CD4-positive, alpha-beta T cell (primary cell): ENCODE results near the gene RALY. TPM values are rescaled to one million over a fixed set of nuclear protein-coding genes. Genes with fewer than 3 reads are reported as not detected.

Experiments
- ATAC-seq: fragments of 200-7000 bp; cut with Tn5 transposase; one replicate; pipeline ENCODE4 v1.10.0; 2022; ENCODE audit warnings: mild to moderate bottlenecking; ENCODE audit not compliant: poor library complexity
- CTCF ChIA-PET: fragments of 350-600 bp; sonication (Branson Sonifier 250); formaldehyde crosslinking; loops from one replicate; lab custom pipeline; 2021; ENCODE audit warnings: antibody characterized with exemption, inconsistent platforms; lab: Charles Lee
- POLR2A ChIA-PET: fragments of 350-600 bp; sonication (Branson Sonifier 250); formaldehyde crosslinking; loops from one replicate; lab custom pipeline; 2021; ENCODE audit warnings: antibody characterized with exemption, inconsistent platforms; lab: Charles Lee
- DNase-seq, 14 experiments: peaks; one replicate each; pipeline ENCODE4 v3.0.0-alpha.2; 2013 to 2020; ENCODE audit warnings: mixed read lengths in 2 of 14
- H3K27ac ChIP-seq, 2 donors: one replicate each; pipeline versions ENCODE4 v1.5.1 to v1.7.0; 2013; ENCODE audit warnings: low read length in 2 of 2, low read depth in 1 of 2, mild to moderate bottlenecking in 1 of 2
- H3K27me3 ChIP-seq, 2 experiments: 1 replicate in 1 of 2; 2 replicates in 1 of 2; pipeline versions ENCODE4 v1.6.1 to v1.7.0; 2013; ENCODE audit warnings: low read length in 2 of 2, control low read depth in 1 of 2, mild to moderate bottlenecking in 1 of 2, moderate library complexity in 1 of 2; ENCODE audit not compliant: insufficient read depth in 2 of 2, control insufficient read depth in 1 of 2
- H3K36me3 ChIP-seq: one replicate; pipeline ENCODE4 v1.6.1; 2013; ENCODE audit warnings: low read length, control low read depth; ENCODE audit not compliant: insufficient read depth
- H3K4me1 ChIP-seq: one replicate; pipeline ENCODE4 v1.6.1; 2013; ENCODE audit warnings: low read length, control low read depth; ENCODE audit not compliant: insufficient read depth
- H3K4me3 ChIP-seq: one replicate; pipeline ENCODE4 v1.5.1; 2013; ENCODE audit warnings: mild to moderate bottlenecking, low read length, moderate library complexity
- H3K9me3 ChIP-seq, 2 experiments: 1 replicate in 1 of 2; 2 replicates in 1 of 2; pipeline versions ENCODE4 v1.6.1 to v1.7.0; 2013; ENCODE audit warnings: low read length in 2 of 2, mild to moderate bottlenecking in 2 of 2, control low read depth in 1 of 2, moderate library complexity in 1 of 2; ENCODE audit not compliant: control insufficient read depth in 1 of 2, insufficient read depth in 1 of 2
- H3K27ac Mint-ChIP-seq: one replicate; pipeline ENCODE4 v1.8.0; 2020; ENCODE audit warnings: mixed read lengths
- H3K27me3 Mint-ChIP-seq: one replicate; pipeline ENCODE4 v1.8.0; 2021; ENCODE audit warnings: mixed read lengths
- H3K36me3 Mint-ChIP-seq: one replicate; pipeline ENCODE4 v1.8.0; 2021; ENCODE audit warnings: low read depth, mixed read lengths
- H3K4me1 Mint-ChIP-seq: one replicate; pipeline ENCODE4 v1.8.0; 2021; ENCODE audit warnings: low read depth, mixed read lengths
- H3K4me3 Mint-ChIP-seq: one replicate; pipeline ENCODE4 v1.8.0; 2020; ENCODE audit warnings: mild to moderate bottlenecking, mixed read lengths
- H3K9me3 Mint-ChIP-seq: one replicate; pipeline ENCODE4 v1.8.0; 2020; ENCODE audit warnings: mixed read lengths
- CTCF ChIP-seq: fragments of 200-600 bp; IDR thresholded peaks from one replicate; pipeline ENCODE4 v1.8.0; 2022; ENCODE audit warnings: antibody characterized with exemption, mild to moderate bottlenecking
- intact Hi-C, 2 experiments: fragments of 100-400 bp; cut with DNase I in 1 of 2; cut with micrococcal nuclease in 1 of 2; formaldehyde crosslinking; loops; one replicate each; pipeline versions ENCODE4 v1.15.1 to v1.9.0; 2023 to 2025; cut with DNase I, micrococcal nuclease
- total RNA-seq, 174 experiments: library from RNA in 2 of 174; stranded (reverse) in 2 of 174; gene quantifications; one replicate each; pipeline ENCODE4 v1.2.3 and lab custom pipeline; 2021 to 2026

The RALY gene
- total RNA-seq, 2 experiments from 2014 or later = 112 TPM

GRCh38 chr20:34078540-34078939 is 84.8 kb downstream of the RALY start:
- no peak for DNase-seq
- Histone ChIP-seq H3K4me3 (no peak overlapping the region), H3K27ac (no peak overlapping the region), H3K27me3 (no peaks in the 10 kb centered on the region), H3K4me1 (peaks cover 8% of the 10 kb centered on the region), H3K9me3 (no peaks in the 10 kb centered on the region), H3K36me3 (peaks cover 93% of the 10 kb centered on the region)
- H3K27ac Mint-ChIP-seq = peak overlapping the region; percentile 25
- ChIA-PET POLR2A (interaction anchor here (1.1 kb wide), 1 partner anchor 229 kb away, joined by 4 read pairs; no protein-coding TSS in a partner anchor), CTCF (interaction anchor here (1.2 kb wide), 1 partner anchor 9 kb away, joined by 4 read pairs; no protein-coding TSS in a partner anchor)
- H3K4me1 Mint-ChIP-seq = peaks cover 2% of the 10 kb centered on the region
- intact Hi-C loops = no loop called here
- no peak for ATAC-seq
- H3K4me3 Mint-ChIP-seq = no peak overlapping the region
- H3K36me3 Mint-ChIP-seq = peaks cover 93% of the 10 kb centered on the region
- H3K27me3 Mint-ChIP-seq = no peaks in the 10 kb centered on the region
- TF ChIP-seq CTCF = no peak
- no peaks in the 10 kb centered on the region for H3K9me3 Mint-ChIP-seq

GRCh38 chr20:34079818-34080217 is 86.1 kb downstream of the RALY start:
- intact Hi-C loops = no loop called here
- peak overlapping the region; percentile 25 for H3K27ac Mint-ChIP-seq

GRCh38 chr20:34082232-34082887 is 88.6 kb downstream of the RALY start:
- Mint-ChIP-seq H3K36me3 (peaks cover 98% of the 10 kb centered on the region), H3K4me1 (peaks cover 21% of the 10 kb centered on the region)
- intact Hi-C loops = no loop called here

More at GRCh38 chr20:34079818-34080217, 86.1 kb downstream of the RALY start:
- H3K4me3 ChIP-seq = no peak overlapping the region
- ChIA-PET POLR2A (no interaction called here), CTCF (interaction anchor here (1.2 kb wide), 1 partner anchor 10 kb away, joined by 4 read pairs; no protein-coding TSS in a partner anchor)
- no peaks in the 10 kb centered on the region for H3K27me3 ChIP-seq
- no peak overlapping the region for H3K27ac ChIP-seq
- Mint-ChIP-seq H3K4me3 (no peak overlapping the region), H3K4me1 (peaks cover 13% of the 10 kb centered on the region), H3K27me3 (no peaks in the 10 kb centered on the region), H3K36me3 (peaks cover 95% of the 10 kb centered on the region), H3K9me3 (no peaks in the 10 kb centered on the region)
- no peak for DNase-seq
- peaks cover 93% of the 10 kb centered on the region for H3K36me3 ChIP-seq
- no peak for TF ChIP-seq CTCF
- ATAC-seq = no peak
- no peaks in the 10 kb centered on the region for H3K9me3 ChIP-seq
- peaks cover 10% of the 10 kb centered on the region for H3K4me1 ChIP-seq

More at GRCh38 chr20:34082232-34082887, 88.6 kb downstream of the RALY start:
- no peak for DNase-seq
- peaks cover 10% of the 10 kb centered on the region for H3K4me1 ChIP-seq
- H3K27me3 ChIP-seq = no peaks in the 10 kb centered on the region
- H3K36me3 ChIP-seq = peaks cover 86% of the 10 kb centered on the region
- H3K9me3 ChIP-seq = no peaks in the 10 kb centered on the region
- Mint-ChIP-seq H3K27ac (peak overlapping the region; percentile 25), H3K4me3 (no peak overlapping the region), H3K9me3 (no peaks in the 10 kb centered on the region), H3K27me3 (no peaks in the 10 kb centered on the region)
- H3K27ac ChIP-seq = no peak overlapping the region
- CTCF ChIA-PET = interaction anchor here (1.3 kb wide), 1 partner anchor 13 kb away, joined by 5 read pairs; no protein-coding TSS in a partner anchor
- no peak overlapping the region for H3K4me3 ChIP-seq
- POLR2A ChIA-PET = interaction anchor here (0.9 to 1.9 kb wide), 2 partner anchors 11 to 30 kb away, joined by 3 to 9 read pairs; partner anchors contain the start of gene EIF2S2
- no peak for TF ChIP-seq CTCF
- no peak for ATAC-seq
